B cell (primary cell): ENCODE results near the gene PGLYRP2.

ENCODE experiments used
- CTCF ChIP-seq: fragments of 200-600 bp; IDR thresholded peaks from one replicate; pipeline ENCODE4 v1.8.0; 2022; ENCODE audit warnings: antibody characterized with exemption, mild to moderate bottlenecking
- EZH2 ChIP-seq: IDR thresholded peaks from 2 replicates; pipeline ENCODE4 v1.6.1; 2012; ENCODE audit warnings: borderline replicate concordance, low read depth, mild to moderate bottlenecking, moderate library complexity, low read length; ENCODE audit not compliant: insufficient read depth, poor library complexity, severe bottlenecking

DNA sequence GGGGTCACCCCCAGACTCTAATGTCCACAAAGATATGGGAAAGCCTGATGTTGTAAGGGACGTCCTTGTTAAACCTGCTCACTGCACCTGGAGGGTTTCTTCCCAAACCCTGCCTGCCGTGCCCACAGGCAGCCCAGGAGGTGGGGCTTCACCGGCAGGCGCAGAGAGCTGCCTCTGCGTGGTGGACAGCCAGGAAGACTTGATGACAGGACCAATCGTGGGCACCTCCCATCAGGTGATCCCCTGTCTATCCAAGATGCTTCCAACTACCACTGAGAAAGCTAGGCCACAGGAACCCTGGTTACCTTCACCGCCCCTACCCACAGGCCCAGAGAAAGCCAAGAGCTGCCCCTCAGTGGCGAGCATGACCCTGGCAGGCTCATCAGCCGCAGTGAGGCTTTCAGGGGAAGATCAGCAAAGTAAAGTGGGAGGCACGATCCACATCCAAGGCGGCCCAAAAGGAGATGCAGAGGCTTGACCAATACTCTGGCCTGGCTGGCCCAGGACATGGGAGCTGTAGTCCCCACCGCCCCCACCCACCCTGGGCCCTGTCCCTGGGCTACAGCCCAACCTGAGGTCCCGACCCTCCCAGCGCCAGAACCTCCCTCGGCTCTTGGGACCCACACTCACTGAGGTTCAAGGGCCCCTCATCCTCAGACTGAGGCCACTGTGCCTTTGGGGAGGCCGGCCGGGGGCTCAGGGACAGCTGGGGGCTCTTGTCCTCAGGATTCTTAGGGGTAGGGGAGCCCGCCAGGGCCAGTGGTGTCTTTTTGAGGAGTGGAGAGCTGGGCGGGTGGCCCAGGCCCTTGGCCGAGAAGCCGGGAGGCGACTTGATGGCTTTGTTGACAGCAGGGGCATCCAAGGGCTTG, 50.1 kb downstream of the PGLYRP2 start:
- no peak for TF ChIP-seq CTCF
- no peak for TF ChIP-seq EZH2
